ENCODE data around the gene NQO1.
"Not testable (repeated sequence)": the region's sequence is repeated elsewhere in the genome, so short reads cannot be mapped to it uniquely, and the experiment has no call there.

The NQO1 gene

GRCh38 chr16:69768666-69769065, 42.3 kb upstream of the NQO1 start:
- Mint-ChIP-seq H3K27ac (no peak overlapping the region), H3K9me3 (no peaks in the 10 kb centered on the region), H3K4me3 (no peak overlapping the region), H3K27me3 (ENCODE audit: low read depth) (no peaks in the 10 kb centered on the region), H3K36me3 (ENCODE audit: low read depth) (peaks cover 8% of the 10 kb centered on the region), H3K4me1 (peaks cover 13% of the 10 kb centered on the region)
- TF ChIP-seq CTCF (IDR thresholded peaks at IDR 0.05; ENCODE audit: unreplicated experiment in 3 of 3), result no peak

- peaks cover 8% of the 10 kb centered on the region for H3K36me3 Mint-ChIP-seq (ENCODE audit: low read depth)
- no peak for TF ChIP-seq CTCF (IDR thresholded peaks at IDR 0.05; ENCODE audit: unreplicated experiment in 3 of 3)
Observed at GRCh38 chr16:69767459-69768229, 41.3 kb upstream of the NQO1 start.

GRCh38 chr16:69763599-69763942, 37.2 kb upstream of the NQO1 start:
- no peaks in the 10 kb centered on the region for H3K9me3 Mint-ChIP-seq
- H3K36me3 Mint-ChIP-seq (ENCODE audit: low read depth), result peaks cover 8% of the 10 kb centered on the region
- peak overlapping the region; percentile 81 to 96 (median 93) for H3K4me3 Mint-ChIP-seq
- TF ChIP-seq CTCF (IDR thresholded peaks at IDR 0.05; ENCODE audit: unreplicated experiment in 3 of 3), result no peak
- peaks cover 11% of the 10 kb centered on the region for H3K4me1 Mint-ChIP-seq
- H3K27ac Mint-ChIP-seq, result peak overlapping the region; percentile 91 to 95 (median 93)
- H3K27me3 Mint-ChIP-seq (ENCODE audit: low read depth), result no peaks in the 10 kb centered on the region

More at GRCh38 chr16:69767459-69768229, 41.3 kb upstream of the NQO1 start:
- Mint-ChIP-seq H3K27me3 (ENCODE audit: low read depth) (no peaks in the 10 kb centered on the region), H3K4me3 (no peak overlapping the region), H3K9me3 (no peaks in the 10 kb centered on the region), H3K27ac (no peak overlapping the region), H3K4me1 (peaks cover 16% of the 10 kb centered on the region)

GRCh38 chr16:69762814-69763598, 36.6 kb upstream of the NQO1 start:
- Mint-ChIP-seq H3K4me1 (peaks cover 9% of the 10 kb centered on the region), H3K27ac (peak overlapping the region; percentile 91 to 95 (median 93)), H3K9me3 (no peaks in the 10 kb centered on the region), H3K36me3 (ENCODE audit: low read depth) (peaks cover 8% of the 10 kb centered on the region), H3K27me3 (ENCODE audit: low read depth) (no peaks in the 10 kb centered on the region), H3K4me3 (peak overlapping the region; percentile 81 to 96 (median 93))
- no peak for TF ChIP-seq CTCF (IDR thresholded peaks at IDR 0.05; ENCODE audit: unreplicated experiment in 3 of 3)

DNA sequence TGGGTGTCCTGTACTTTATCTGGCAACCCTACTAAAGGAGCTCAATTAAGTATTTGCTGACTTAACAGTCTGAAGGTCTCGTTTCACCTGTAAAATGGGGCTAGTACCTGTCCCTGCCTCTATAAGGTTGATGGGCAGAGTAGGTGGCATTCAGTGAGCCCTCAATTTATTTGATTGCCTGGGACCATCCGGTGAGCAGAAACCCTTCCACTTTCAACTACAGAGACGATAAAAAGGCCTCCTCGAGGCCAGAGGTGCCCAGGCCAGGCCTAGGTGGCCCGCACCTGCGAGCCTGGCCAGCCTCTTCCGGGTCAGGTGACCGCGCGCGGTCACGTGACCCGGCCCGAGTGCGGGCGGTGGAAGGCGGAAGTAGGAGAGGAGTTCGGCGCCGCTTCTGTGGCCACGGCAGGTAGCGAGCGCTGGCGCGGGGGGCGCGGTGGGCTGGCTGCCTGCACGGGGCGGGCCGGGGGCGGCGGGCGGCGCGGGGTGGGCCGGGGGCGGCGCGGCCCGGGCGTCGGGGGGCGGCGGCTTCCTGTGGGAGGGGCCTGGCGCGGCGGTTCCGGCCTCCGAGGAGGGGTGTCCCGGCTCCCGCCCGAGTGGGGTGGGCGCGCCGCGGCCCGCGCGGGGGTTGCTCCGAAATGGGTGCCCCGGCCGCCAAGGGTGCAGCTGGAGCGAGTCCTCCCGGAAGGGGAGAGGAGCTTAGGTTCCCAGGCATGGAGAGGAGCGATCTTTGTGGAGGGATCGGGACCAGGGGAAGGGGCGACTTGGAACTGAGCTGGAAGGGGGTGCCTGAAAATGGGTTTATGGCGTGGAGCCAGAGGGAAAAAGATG, 35.8 kb upstream of the NQO1 start, which contains the start of gene WWP2:
WWP2 (plus strand) TSS at position 350 of the 831 bp plus-strand sequence. CDS start 24,679 bp downstream, outside the sequence.
- Mint-ChIP-seq H3K4me1 (peaks cover 9% of the 10 kb centered on the region), H3K36me3 (ENCODE audit: low read depth) (peaks cover 8% of the 10 kb centered on the region), H3K27me3 (ENCODE audit: low read depth) (no peaks in the 10 kb centered on the region), H3K4me3 (peak within 1 kb of the TSS; percentile 91 to 96 (median 93)), H3K27ac (peak within 1 kb of the TSS; percentile 93 to 98 (median 95)), H3K9me3 (no peaks in the 10 kb centered on the region)
- TF ChIP-seq CTCF (IDR thresholded peaks at IDR 0.05; ENCODE audit: unreplicated experiment in 3 of 3), result no peak

- not testable (repeated sequence) for H3K36me3 Mint-ChIP-seq (ENCODE audit: low read depth); H3K9me3 Mint-ChIP-seq; H3K27me3 Mint-ChIP-seq (ENCODE audit: low read depth); H3K27ac Mint-ChIP-seq
- peak overlapping the region in 1 of 3 experiments; percentile 59 for H3K4me3 Mint-ChIP-seq
- H3K4me1 Mint-ChIP-seq, result peaks cover 11% of the 10 kb centered on the region
Observed at GRCh38 chr16:69757375-69757774, 31.0 kb upstream of the NQO1 start.

Data from nephron (organoid).